ENCODE results near the gene AMMECR1. TPM values are rescaled to one million over a fixed set of nuclear protein-coding genes. Genes with fewer than 3 reads are reported as not detected.

AMMECR1 gene
- total RNA-seq, 3 donors from 2014 or later (not counting 1 experiment from before 2014, with no cell fraction given), result 10.0 to 16.7 (median 11.5) TPM

DNA sequence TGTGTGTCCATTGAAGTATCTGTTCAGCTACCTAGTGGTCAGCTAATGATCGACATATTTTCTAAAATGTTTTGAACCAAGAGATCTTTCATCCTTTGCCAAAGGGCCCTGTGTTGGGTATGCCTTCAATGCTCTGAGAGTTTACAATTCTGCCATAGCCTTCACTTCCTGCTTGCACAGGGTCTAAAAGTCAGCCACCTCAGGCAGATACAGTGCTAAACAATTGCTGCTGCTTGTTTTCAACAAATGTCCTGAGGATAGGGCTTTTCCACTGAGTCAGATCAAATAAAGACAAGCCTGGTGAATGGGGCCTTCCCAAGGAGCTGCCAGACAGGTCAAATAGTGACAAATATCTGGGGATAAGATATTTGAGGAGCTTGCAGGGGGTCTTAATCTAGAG is 16.7 kb downstream of the AMMECR1 start:
- no peaks in the 10 kb centered on the region for H3K9me3 ChIP-seq (ENCODE audit: control insufficient read depth, insufficient read depth, low read length)
- ATAC-seq (no peak), DNase-seq (no peak)
- no peak overlapping the region for H3K4me3 ChIP-seq (ENCODE audit: low read length)
- WGBS (ENCODE audit: insufficient coverage), result 100% methylated on average over 1 of the region's 1 CpG
- no peak overlapping the region for H3K27ac ChIP-seq (ENCODE audit: low read length)
- H3K36me3 ChIP-seq (ENCODE audit: control insufficient read depth, insufficient read depth, low read length), result no peaks in the 10 kb centered on the region
- Mint-ChIP-seq H3K36me3 (peaks cover 8% of the 10 kb centered on the region), H3K4me1 (peaks cover 5 to 21% of the 10 kb centered on the region in 2 donors), H3K4me3 (no peak overlapping the region), H3K27ac (no peak overlapping the region), H3K9me3 (peaks cover 2 to 4% of the 10 kb centered on the region in 2 donors), H3K27me3 (ENCODE audit: low read depth in 2 of 2) (peaks cover 0 to 5% of the 10 kb centered on the region in 2 donors)
- intact Hi-C loops (cut with micrococcal nuclease), result no loop called here
- H3K4me1 ChIP-seq (ENCODE audit: control insufficient read depth, insufficient read depth, low read length), result no peaks in the 10 kb centered on the region
- TF ChIP-seq, protein P1, sequence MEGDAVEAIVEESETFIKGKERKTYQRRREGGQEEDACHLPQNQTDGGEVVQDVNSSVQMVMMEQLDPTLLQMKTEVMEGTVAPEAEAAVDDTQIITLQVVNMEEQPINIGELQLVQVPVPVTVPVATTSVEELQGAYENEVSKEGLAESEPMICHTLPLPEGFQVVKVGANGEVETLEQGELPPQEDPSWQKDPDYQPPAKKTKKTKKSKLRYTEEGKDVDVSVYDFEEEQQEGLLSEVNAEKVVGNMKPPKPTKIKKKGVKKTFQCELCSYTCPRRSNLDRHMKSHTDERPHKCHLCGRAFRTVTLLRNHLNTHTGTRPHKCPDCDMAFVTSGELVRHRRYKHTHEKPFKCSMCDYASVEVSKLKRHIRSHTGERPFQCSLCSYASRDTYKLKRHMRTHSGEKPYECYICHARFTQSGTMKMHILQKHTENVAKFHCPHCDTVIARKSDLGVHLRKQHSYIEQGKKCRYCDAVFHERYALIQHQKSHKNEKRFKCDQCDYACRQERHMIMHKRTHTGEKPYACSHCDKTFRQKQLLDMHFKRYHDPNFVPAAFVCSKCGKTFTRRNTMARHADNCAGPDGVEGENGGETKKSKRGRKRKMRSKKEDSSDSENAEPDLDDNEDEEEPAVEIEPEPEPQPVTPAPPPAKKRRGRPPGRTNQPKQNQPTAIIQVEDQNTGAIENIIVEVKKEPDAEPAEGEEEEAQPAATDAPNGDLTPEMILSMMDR (IDR thresholded peaks at IDR 0.05), result no peak
- no peaks in the 10 kb centered on the region for H3K27me3 ChIP-seq (ENCODE audit: control insufficient read depth, insufficient read depth, low read length)

DNA sequence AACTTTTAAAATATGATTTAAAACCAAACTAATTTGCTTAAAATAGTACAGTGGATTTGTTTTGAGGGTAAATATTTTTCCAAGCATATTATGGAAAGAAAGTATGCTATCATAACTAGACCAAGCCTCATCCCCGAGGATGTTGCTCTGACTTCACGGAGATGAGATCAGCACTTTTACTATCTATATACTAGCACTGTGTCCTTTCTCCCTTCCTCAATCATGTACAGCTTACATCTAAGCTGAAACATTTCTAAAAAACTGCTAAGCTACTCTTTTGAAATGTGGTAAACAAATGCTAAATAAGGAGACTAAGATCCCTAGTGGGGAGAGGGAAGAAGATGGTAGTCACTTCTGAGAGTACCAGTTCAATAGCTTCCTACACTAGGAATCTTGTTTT is 23.8 kb downstream of the AMMECR1 start:
- Histone ChIP-seq H3K36me3 (ENCODE audit: control insufficient read depth, insufficient read depth, low read length) (no peaks in the 10 kb centered on the region), H3K9me3 (ENCODE audit: control insufficient read depth, insufficient read depth, low read length) (no peaks in the 10 kb centered on the region), H3K4me3 (ENCODE audit: low read length) (no peak overlapping the region), H3K27ac (ENCODE audit: low read length) (no peak overlapping the region), H3K27me3 (ENCODE audit: control insufficient read depth, insufficient read depth, low read length) (no peaks in the 10 kb centered on the region), H3K4me1 (ENCODE audit: control insufficient read depth, insufficient read depth, low read length) (no peaks in the 10 kb centered on the region)
- H3K4me3 Mint-ChIP-seq, result no peak overlapping the region
- peaks cover 2 to 5% of the 10 kb centered on the region in 2 donors for H3K9me3 Mint-ChIP-seq
- intact Hi-C loops (cut with micrococcal nuclease), result no loop called here
- WGBS (ENCODE audit: insufficient coverage), result no CpG with 5 or more reads among the region's 2 CpGs
- peaks cover 0 to 6% of the 10 kb centered on the region in 2 donors for H3K27me3 Mint-ChIP-seq (ENCODE audit: low read depth in 2 of 2)
- H3K27ac Mint-ChIP-seq, result no peak overlapping the region
- ATAC-seq (no peak), DNase-seq (no peak)
- H3K4me1 Mint-ChIP-seq, result peaks cover 4 to 11% of the 10 kb centered on the region in 2 donors
- TF ChIP-seq, protein P1 (IDR thresholded peaks at IDR 0.05), result no peak
- peaks cover 12% of the 10 kb centered on the region for H3K36me3 Mint-ChIP-seq

DNA sequence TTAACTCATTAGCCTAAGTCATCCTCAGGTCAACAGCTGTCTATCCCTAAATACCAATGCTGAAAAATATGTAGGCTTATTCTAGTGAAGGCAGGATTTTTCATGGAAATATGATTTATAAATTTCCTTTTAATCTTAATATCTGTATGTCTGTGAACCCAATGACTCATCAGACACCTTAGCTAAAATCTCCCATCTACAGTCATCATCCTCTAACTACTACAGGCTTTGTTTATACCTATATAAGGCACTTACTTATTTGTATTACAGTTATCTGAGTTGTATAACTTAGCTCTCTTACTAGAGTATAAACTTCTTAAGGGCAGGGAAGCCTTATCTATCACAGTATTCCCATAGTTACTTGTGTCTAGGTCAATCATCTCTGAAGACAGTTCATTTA is 24.2 kb downstream of the AMMECR1 start:
- H3K36me3 ChIP-seq (ENCODE audit: control insufficient read depth, insufficient read depth, low read length), result no peaks in the 10 kb centered on the region
- Mint-ChIP-seq H3K4me3 (no peak overlapping the region), H3K27ac (no peak overlapping the region), H3K4me1 (peaks cover 4 to 15% of the 10 kb centered on the region in 2 donors), H3K27me3 (ENCODE audit: low read depth in 2 of 2) (peaks cover 0 to 6% of the 10 kb centered on the region in 2 donors), H3K9me3 (peaks cover 2 to 5% of the 10 kb centered on the region in 2 donors), H3K36me3 (peaks cover 12% of the 10 kb centered on the region)
- DNase-seq (no peak), ATAC-seq (no peak)
- no peak overlapping the region for H3K4me3 ChIP-seq (ENCODE audit: low read length)
- H3K27me3 ChIP-seq (ENCODE audit: control insufficient read depth, insufficient read depth, low read length), result no peaks in the 10 kb centered on the region
- intact Hi-C loops (cut with micrococcal nuclease), result no loop called here
- H3K9me3 ChIP-seq (ENCODE audit: control insufficient read depth, insufficient read depth, low read length), result no peaks in the 10 kb centered on the region
- no peaks in the 10 kb centered on the region for H3K4me1 ChIP-seq (ENCODE audit: control insufficient read depth, insufficient read depth, low read length)
- H3K27ac ChIP-seq (ENCODE audit: low read length), result no peak overlapping the region
- TF ChIP-seq, protein P1 (IDR thresholded peaks at IDR 0.05), result no peak

DNA sequence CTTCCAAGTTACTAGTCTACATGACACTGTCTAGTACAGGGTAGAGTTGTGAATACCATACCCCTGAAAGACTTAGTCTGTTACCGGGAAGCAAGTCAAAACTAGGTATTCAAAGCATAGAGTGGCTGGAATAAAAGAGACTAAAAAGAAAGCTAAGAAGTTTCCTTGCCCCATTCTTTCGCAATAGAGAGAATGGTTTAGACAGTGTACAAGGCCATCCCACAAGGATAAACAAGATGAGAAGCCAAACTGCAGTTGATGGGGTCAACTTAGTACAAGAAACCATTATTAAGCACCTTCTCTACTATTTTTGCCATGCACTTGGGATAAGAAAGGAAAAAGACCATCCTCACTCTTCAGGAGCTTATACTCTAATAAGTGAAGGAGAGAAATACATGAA is 30.3 kb downstream of the AMMECR1 start:
- intact Hi-C loops (cut with micrococcal nuclease), result no loop called here
- no peaks in the 10 kb centered on the region for H3K27me3 Mint-ChIP-seq (ENCODE audit: low read depth in 2 of 2)

More for the DNA sequence above, 30.3 kb downstream of the AMMECR1 start:
- WGBS (ENCODE audit: insufficient coverage), result 100% methylated on average over 1 of the region's 2 CpGs
- no peak overlapping the region for H3K27ac Mint-ChIP-seq
- H3K4me3 Mint-ChIP-seq, result no peak overlapping the region
- no peak for DNase-seq
- H3K27ac ChIP-seq (ENCODE audit: low read length), result no peak overlapping the region
- H3K4me1 ChIP-seq (ENCODE audit: control insufficient read depth, insufficient read depth, low read length), result no peaks in the 10 kb centered on the region
- peaks cover 16 to 36% of the 10 kb centered on the region in 2 donors for H3K4me1 Mint-ChIP-seq
- no peaks in the 10 kb centered on the region for H3K9me3 ChIP-seq (ENCODE audit: control insufficient read depth, insufficient read depth, low read length)
- no peak overlapping the region for H3K4me3 ChIP-seq (ENCODE audit: low read length)
- TF ChIP-seq, protein P1 (IDR thresholded peaks at IDR 0.05), result no peak
- no peaks in the 10 kb centered on the region for H3K36me3 ChIP-seq (ENCODE audit: control insufficient read depth, insufficient read depth, low read length)
- H3K9me3 Mint-ChIP-seq, result no peaks in the 10 kb centered on the region
- ATAC-seq, result no peak
- H3K27me3 ChIP-seq (ENCODE audit: control insufficient read depth, insufficient read depth, low read length), result no peaks in the 10 kb centered on the region
- no peaks in the 10 kb centered on the region for H3K36me3 Mint-ChIP-seq

Data from natural killer cell (primary cell).